Caco-2 (cell line): Measurements from ENCODE around the gene PAN2. TPM values are rescaled to one million over a fixed set of nuclear protein-coding genes. Genes with fewer than 3 reads are reported as not detected.
"Not testable (repeated sequence)": the region's sequence is repeated elsewhere in the genome, so short reads cannot be mapped to it uniquely, and the experiment has no call there.

Experiments used
- BruUV-seq: library from RNA; stranded (reverse); fragments of 400-500 nt; replicated peaks from 2 replicates; lab custom pipeline; 2021; lab: Mats Ljungman, UMichigan
- CTCF ChIA-PET: fragments of 300-600 bp; sonication (Branson Sonifier 250); formaldehyde crosslinking; loops from one replicate; lab custom pipeline; 2022; ENCODE audit warnings: antibody characterized with exemption; lab: Charles Lee
- POLR2A ChIA-PET: fragments of 300-600 bp; sonication (Branson Sonifier 250); formaldehyde crosslinking; loops from one replicate; lab custom pipeline; 2022; ENCODE audit warnings: antibody characterized with exemption; lab: Charles Lee
- DNase-seq, 2 experiments: peaks; one replicate each; pipeline versions ENCODE4 v3.0.0 to v3.0.0-alpha.2; 2020 to 2022
- H3K27me3 ChIP-seq: replicated peaks from 2 replicates; pipeline ENCODE4 v1.6.0; 2011; ENCODE audit warnings: low read length; ENCODE audit not compliant: control insufficient read depth, insufficient read depth
- H3K36me3 ChIP-seq: 2 replicates; pipeline ENCODE4 v1.5.1; 2011; ENCODE audit warnings: low read length; ENCODE audit not compliant: control insufficient read depth, insufficient read depth
- H3K4me1 ChIP-seq: fragments of 250-450 bp; sonication (Bioruptor Pico); 2 replicates; pipeline ENCODE4 v1.5.1; 2020; ENCODE audit warnings: mild to moderate bottlenecking
- H3K4me3 ChIP-seq: 2 replicates; pipeline ENCODE4 v1.5.1; 2011; ENCODE audit warnings: low read depth, mild to moderate bottlenecking, control low read depth, low read length
- H3K9me3 ChIP-seq: fragments of 250-450 bp; sonication (Bioruptor Pico); 2 replicates; pipeline ENCODE4 v1.5.1; 2020; ENCODE audit warnings: mild to moderate bottlenecking, moderate library complexity
- H3K27ac Mint-ChIP-seq: one replicate; pipeline ENCODE4 v1.8.0; 2022; ENCODE audit warnings: mixed read lengths; ENCODE audit not compliant: unreplicated experiment
- H3K27me3 Mint-ChIP-seq: one replicate; pipeline ENCODE4 v1.8.0; 2022; ENCODE audit warnings: mixed read lengths; ENCODE audit not compliant: insufficient read depth, unreplicated experiment
- H3K36me3 Mint-ChIP-seq: one replicate; pipeline ENCODE4 v1.8.0; 2022; ENCODE audit warnings: mild to moderate bottlenecking, mixed read lengths; ENCODE audit not compliant: insufficient read depth, unreplicated experiment
- H3K4me1 Mint-ChIP-seq: one replicate; pipeline ENCODE4 v1.8.0; 2022; ENCODE audit warnings: low read depth, mixed read lengths; ENCODE audit not compliant: unreplicated experiment
- H3K4me3 Mint-ChIP-seq: one replicate; pipeline ENCODE4 v1.8.0; 2022; ENCODE audit warnings: mild to moderate bottlenecking, moderate library complexity, mixed read lengths; ENCODE audit not compliant: unreplicated experiment
- H3K9me3 Mint-ChIP-seq: one replicate; pipeline ENCODE4 v1.8.0; 2022; ENCODE audit warnings: mixed read lengths; ENCODE audit not compliant: unreplicated experiment
- CTCF ChIP-seq, 2 experiments: fragments of 200-600 bp in 1 of 2; IDR thresholded peaks; 1 replicate in 1 of 2; 2 replicates in 1 of 2; pipeline versions ENCODE4 v1.5.1 to v1.8.0; 2011 to 2022; ENCODE audit warnings: antibody characterized with exemption in 1 of 2, control low read depth in 1 of 2, inconsistent platforms in 1 of 2, low read depth in 1 of 2, low read length in 1 of 2, mild to moderate bottlenecking in 1 of 2, moderate library complexity in 1 of 2; ENCODE audit not compliant: insufficient read depth in 1 of 2, severe bottlenecking in 1 of 2, unreplicated experiment in 1 of 2
- intact Hi-C: fragments of 100-400 bp; cut with micrococcal nuclease; formaldehyde crosslinking; loops from one replicate; pipeline ENCODE4 v1.10.0; 2022; ENCODE audit not compliant: unreplicated experiment
- total RNA-seq: library from RNA; stranded (reverse); gene quantifications from 2 replicates; pipeline ENCODE4 v1.2.3, GENCODE V29; 2022

The PAN2 gene
- total RNA-seq, 1 experiment from 2014 or later: 30.0 TPM

DNA sequence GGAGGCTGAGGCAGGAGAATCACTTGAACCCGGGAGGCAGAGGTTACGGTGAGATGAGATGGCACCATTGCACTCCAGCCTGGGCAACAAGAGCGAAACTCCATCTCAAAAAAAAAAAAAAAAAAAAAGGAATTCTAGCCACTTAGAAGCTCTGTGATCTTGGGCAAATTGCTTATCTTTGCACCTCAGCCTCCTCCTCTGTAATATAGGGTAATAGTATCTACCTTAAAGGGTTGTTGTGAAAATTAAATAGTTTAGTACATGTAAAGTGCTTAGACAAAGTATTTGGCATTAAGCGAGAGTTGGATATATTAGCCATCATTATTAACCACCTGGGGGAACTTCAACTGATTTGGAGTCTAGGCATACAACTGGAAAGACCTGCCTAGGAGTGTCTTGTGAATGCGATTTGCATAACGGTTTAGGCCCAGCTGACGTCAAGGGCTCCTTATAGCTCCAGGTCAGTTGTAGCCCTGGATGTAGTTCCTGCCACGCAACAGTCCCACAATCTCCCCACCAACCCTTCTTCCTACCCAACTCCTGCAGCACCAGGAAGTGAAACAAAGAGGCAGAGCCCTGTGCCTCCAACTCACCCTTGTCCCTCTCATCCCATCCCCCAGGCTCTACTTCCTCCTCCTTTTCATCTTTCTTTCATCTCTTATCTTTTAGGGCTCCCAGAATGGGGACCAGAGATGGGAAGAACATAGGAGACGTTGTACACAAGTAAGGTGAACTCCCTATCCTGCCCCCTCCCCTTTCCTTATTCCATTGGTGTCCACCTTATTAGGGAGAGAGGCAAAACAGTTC, 2.8 kb upstream of the PAN2 start:
- Mint-ChIP-seq H3K27ac (peak overlapping the region; percentile 54), H3K9me3 (no peaks in the 10 kb centered on the region), H3K27me3 (no peaks in the 10 kb centered on the region), H3K36me3 (peaks cover 13% of the 10 kb centered on the region), H3K4me3 (no peak overlapping the region), H3K4me1 (peaks cover 8% of the 10 kb centered on the region)
- Histone ChIP-seq H3K4me3 (no peak overlapping the region), H3K27me3 (no peaks in the 10 kb centered on the region), H3K9me3 (no peaks in the 10 kb centered on the region), H3K36me3 (no peaks in the 10 kb centered on the region), H3K4me1 (peaks cover 14% of the 10 kb centered on the region)
- ChIA-PET CTCF (interaction anchor here (0.6 kb wide), 2 partner anchors 127 to 1409 kb away, joined by 5 to 9 read pairs; no protein-coding TSS in a partner anchor), POLR2A (interaction anchor here (0.7 to 2.9 kb wide), 2 partner anchors 12 to 23 kb away, joined by 9 to 11 read pairs; partner anchors contain the start of gene STAT2)
- DNase-seq: no peak
- no TSS peak for BruUV-seq
- intact Hi-C loops: no loop called here
- no peak for TF ChIP-seq CTCF (IDR thresholded peaks at IDR 0.05; ENCODE audit: insufficient read depth in 1 of 2, low read depth in 1 of 2, low read length in 1 of 2, severe bottlenecking in 1 of 2, unreplicated experiment in 1 of 2)

DNA sequence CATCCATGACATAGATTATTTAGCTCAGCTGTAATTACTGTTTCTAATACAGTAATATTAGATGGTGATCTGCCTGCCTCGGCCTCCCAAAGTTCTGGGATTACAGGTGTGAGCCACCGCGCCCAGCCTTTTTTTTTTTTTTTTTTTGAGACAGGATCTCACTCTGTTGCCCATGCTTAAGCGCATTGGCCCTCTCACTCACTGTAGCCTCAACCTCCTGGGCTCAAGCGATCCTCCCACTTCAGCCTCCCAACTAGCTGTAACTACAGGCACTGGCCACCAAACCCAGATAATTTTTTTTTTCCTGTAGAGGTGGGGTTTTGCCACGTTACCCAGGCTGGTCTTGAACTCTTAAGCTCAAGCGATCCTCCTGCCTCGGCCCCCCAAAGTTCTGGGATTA, 1.7 kb upstream of the PAN2 start:
- H3K36me3 ChIP-seq, BruUV-seq, H3K27me3 Mint-ChIP-seq, H3K4me3 ChIP-seq, H3K27me3 ChIP-seq, DNase-seq, H3K9me3 ChIP-seq, H3K4me3 Mint-ChIP-seq, H3K4me1 Mint-ChIP-seq, intact Hi-C loops, H3K9me3 Mint-ChIP-seq, H3K27ac Mint-ChIP-seq: not testable (repeated sequence)
- ChIA-PET POLR2A (interaction anchor here (0.7 to 2.9 kb wide), 2 partner anchors 11 to 24 kb away, joined by 9 to 11 read pairs; partner anchors contain the start of gene STAT2), CTCF (interaction anchor here (0.6 to 0.7 kb wide), 2 partner anchors 114 to 126 kb away, joined by 4 to 9 read pairs; no protein-coding TSS in a partner anchor)
- H3K4me1 ChIP-seq: peaks cover 14% of the 10 kb centered on the region
- H3K36me3 Mint-ChIP-seq: peaks cover 13% of the 10 kb centered on the region

- intact Hi-C loops: loop anchor here (1.0 to 5.0 kb wide), 4 partner anchors 26 to 134 kb away; partner anchors contain the start of genes SPRYD4, STAT2 and TIMELESS
- CTCF ChIA-PET: interaction anchor here (0.6 kb wide), 1 partner anchor 14 kb away, joined by 4 read pairs; no protein-coding TSS in a partner anchor
These were observed 642 bp upstream of the PAN2 start for GRCh38 chr12:56334490-56334793.

More at GRCh38 chr12:56334490-56334793, 642 bp upstream of the PAN2 start:
- H3K36me3 Mint-ChIP-seq: peaks cover 13% of the 10 kb centered on the region
- TSS peak; percentile 99 for BruUV-seq
- no peaks in the 10 kb centered on the region for H3K9me3 ChIP-seq
- peaks cover 14% of the 10 kb centered on the region for H3K4me1 ChIP-seq
- H3K27me3 Mint-ChIP-seq: no peaks in the 10 kb centered on the region
- peak in 1 of 2 experiments; percentile 9 for TF ChIP-seq CTCF (IDR thresholded peaks at IDR 0.05; ENCODE audit: insufficient read depth in 1 of 2, low read depth in 1 of 2, low read length in 1 of 2, severe bottlenecking in 1 of 2, unreplicated experiment in 1 of 2)
- H3K4me3 Mint-ChIP-seq: peak overlapping the region; percentile 98
- H3K27ac Mint-ChIP-seq: peak overlapping the region; percentile 99
- no peaks in the 10 kb centered on the region for H3K9me3 Mint-ChIP-seq
- DNase-seq: no peak
- no peaks in the 10 kb centered on the region for H3K36me3 ChIP-seq
- no peaks in the 10 kb centered on the region for H3K27me3 ChIP-seq
- H3K4me3 ChIP-seq: peak overlapping the region; percentile 63
- H3K4me1 Mint-ChIP-seq: peaks cover 8% of the 10 kb centered on the region
- POLR2A ChIA-PET: interaction anchor here (2.9 kb wide), 1 partner anchor 25 kb away, joined by 9 read pairs; the partner anchor contains the start of gene STAT2
